ACHN (cell line): Measurements from ENCODE around the gene ZNF521.
"Not testable (repeated sequence)": the region's sequence is repeated elsewhere in the genome, so short reads cannot be mapped to it uniquely, and the experiment has no call there.

Experiments
- DNase-seq: peaks from one replicate; pipeline ENCODE4 v3.0.0-alpha.2; 2015
- in situ Hi-C: cut with HindIII; loops from 2 replicates; pipeline ENCODE4 v1.10.0; 2017; ENCODE audit warnings: low sequenced_read_pairs, low pct_ligation_motif_present, low pct_unique_long_range_greater_than_20kb

Gene ZNF521

DNA sequence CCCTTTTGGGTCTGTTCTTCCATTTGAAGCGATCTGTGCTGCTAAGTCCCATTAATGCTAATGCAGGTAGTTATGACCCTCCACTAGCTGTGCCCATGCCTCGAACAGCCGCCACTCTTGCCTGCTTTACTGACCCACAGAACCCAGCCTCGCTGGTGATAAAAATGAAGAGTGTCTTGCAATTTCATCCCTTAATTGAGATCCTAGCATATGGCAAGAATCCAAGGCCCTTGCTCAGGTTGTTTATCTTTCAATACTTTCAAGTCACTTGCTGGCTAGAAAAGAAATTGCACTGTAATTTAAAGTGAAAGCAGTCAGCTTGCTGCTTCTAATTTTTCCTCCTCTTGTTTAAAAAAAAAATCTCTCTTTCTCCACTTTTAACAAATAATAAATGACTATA is 73.6 kb downstream of the ZNF521 start:
- in situ Hi-C loops: no loop called here
- no peak for DNase-seq

DNA sequence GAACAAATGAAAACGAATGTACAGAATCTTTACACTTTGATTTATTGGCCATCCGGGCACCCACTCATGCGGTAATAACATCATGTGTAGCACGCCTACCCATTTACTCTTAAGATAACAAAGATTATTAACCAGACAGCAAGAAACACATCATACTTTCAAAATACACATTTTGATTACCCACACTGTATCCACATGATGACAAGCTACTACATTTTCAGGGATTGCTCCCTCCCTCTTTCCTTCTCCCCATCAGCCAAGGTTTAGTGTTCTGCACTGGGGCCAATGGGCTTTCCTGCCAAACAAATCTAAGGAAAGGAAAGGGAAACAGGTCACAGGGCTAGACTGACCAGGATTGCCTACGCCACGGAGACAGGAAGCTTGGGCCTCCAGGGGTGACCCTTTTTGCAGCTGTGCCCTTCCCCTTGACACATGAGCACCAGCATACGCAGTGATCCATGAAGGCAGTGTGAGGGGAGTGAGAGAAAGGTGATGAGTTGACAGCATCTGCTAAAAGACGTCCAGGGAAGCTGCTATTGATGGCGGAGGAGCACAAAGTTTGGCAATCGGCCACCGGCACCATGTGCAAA is 76.5 kb downstream of the ZNF521 start:
- in situ Hi-C loops: no loop called here
- DNase-seq: no peak

DNA sequence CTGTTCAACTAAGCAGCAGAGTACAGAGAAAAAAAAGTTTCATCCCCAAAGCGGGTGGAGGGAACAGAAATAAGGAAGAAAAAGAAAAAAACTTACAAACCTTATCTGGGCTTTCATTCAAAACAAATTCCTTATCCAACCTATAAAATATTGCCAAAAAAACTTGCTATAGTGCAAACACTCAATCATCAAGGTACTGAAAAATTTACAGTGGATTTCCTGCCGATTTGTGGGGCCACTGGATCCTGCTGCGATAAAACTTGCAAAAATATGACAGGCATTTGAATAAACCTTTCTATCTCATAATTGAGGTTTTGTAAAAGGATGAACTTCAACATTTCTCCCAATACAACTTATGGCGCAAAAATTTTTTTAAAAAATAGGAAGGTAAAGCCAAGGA is 77.0 kb downstream of the ZNF521 start:
- DNase-seq: no peak
- in situ Hi-C loops: no loop called here

DNA sequence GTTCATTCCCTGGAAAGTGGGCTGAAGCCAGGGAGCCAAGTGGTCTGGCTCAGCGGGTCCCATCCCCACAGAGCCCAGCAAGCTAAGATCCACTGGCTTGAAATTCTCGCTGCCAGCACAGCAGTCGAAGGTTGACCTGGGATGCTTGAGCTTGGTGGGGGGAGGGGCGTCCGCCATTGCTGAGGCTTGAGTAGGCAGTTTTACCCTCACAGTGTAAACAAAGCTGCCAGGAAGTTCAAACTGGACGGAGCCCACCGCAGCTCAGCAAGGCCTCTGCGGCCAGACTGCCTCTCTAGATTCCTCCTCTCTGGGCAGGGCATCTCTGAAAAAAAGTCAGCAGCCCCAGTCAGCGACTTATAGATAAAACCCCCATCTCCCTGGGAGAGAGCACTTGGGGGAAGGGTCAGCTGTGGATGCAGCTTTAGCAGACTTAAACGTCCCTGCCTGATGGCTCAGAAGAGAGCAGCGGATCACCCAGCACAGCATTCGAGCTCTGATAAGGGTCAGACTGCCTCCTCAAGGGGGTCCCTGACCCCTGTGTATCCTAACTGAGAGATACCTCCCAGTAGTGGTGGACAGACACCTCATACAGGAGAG is 84.9 kb downstream of the ZNF521 start:
- in situ Hi-C loops: not testable (repeated sequence)

DNA sequence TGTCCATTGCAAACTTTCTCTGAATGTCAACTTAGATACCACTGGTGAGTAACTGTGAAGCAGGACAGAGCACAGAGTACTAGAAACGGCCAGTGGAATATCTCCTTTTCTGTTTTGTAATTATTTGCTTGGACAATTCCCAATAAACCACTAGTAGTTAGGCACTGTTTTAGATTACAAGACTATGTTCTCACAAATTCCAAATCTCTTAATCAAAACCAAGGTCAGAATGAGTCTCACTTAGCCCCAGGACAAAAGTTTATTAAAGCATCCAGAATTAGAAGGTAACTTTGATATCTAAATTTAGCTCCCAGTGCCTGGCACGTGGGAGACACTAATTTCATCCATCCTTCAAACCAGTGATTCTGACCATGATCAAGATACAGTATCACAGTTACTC is 89.0 kb downstream of the ZNF521 start:
- in situ Hi-C loops: no loop called here
- DNase-seq: no peak

More for the DNA sequence above, 84.9 kb downstream of the ZNF521 start:
- not testable (repeated sequence) for DNase-seq

DNA sequence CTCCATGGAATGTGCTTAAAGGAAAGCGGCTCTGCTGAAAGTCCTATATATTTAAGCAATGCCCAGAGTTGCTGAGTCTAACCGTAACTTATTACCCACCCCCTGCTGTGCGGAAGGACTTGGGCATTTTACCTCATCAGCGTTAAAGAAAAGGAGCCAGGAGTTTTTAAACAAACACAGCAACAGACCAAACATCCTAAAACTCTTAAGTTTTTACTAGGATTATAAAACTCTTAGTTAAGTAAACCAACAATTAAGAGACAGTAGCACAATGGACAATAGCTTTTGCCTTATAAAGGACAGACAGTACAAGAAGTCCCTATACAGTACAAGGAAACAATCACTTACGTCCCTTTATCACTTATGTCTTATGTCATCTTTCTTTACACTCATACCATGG is 90.2 kb downstream of the ZNF521 start:
- DNase-seq: no peak
- in situ Hi-C loops: no loop called here

DNA sequence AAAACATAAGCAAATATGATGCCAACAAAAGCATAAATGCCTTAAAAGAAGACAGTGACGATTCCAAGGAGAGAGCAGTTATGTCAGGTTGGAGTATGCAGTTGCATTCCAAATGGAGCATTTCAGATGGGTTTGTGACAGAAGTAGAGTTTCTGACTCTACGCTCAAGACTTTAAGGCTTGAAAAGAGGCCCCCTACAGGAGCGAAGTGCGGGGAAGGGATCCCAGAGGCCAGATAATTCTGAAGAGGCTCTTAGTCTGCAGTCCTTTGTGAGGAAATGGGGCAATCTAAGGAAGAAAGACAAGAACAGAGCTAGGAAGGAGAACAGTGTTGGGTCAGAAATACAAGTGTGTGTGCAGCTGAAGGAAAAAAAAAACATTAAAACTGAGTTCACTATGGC is 95.5 kb downstream of the ZNF521 start:
- in situ Hi-C loops: no loop called here
- no peak for DNase-seq

DNA sequence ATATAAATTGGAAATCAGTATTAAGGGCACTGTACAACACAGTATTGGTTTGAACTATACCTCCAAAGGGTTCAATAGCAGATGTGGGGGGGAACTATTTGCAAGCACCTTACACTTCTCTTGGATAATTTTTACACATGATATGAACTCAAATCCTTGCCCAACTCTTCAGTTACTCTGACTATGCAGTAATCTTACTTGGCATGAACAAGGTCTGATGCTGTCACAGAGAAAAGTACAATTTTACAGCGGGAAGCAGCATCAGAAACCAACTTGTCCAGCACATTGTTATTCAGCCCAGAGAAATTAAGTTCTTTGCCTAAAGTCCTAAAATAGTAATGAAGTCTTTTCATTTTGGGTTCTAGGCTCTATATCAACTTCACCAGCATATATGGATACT is 98.2 kb downstream of the ZNF521 start:
- DNase-seq: no peak

DNA sequence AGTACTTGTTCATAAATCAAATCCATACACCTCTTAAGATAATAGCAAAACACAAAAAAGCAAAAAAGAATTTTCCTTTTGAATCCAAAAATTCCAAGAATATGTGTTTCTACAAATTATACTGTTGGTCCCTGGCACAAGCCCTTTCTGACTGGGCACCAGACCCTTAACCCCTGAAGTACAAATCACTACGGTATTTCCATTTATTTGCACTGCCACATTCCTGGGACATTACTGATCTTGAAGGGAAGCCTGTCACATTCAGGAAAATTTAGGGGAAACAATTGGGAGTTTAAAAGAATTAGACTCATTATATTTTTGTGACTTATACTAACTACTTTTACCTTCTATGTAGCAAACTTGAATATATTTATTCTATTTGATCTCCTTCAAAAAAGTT is 98.8 kb downstream of the ZNF521 start:
- no peak for DNase-seq
- in situ Hi-C loops: no loop called here

More for the DNA sequence above, 98.2 kb downstream of the ZNF521 start:
- in situ Hi-C loops: no loop called here

DNA sequence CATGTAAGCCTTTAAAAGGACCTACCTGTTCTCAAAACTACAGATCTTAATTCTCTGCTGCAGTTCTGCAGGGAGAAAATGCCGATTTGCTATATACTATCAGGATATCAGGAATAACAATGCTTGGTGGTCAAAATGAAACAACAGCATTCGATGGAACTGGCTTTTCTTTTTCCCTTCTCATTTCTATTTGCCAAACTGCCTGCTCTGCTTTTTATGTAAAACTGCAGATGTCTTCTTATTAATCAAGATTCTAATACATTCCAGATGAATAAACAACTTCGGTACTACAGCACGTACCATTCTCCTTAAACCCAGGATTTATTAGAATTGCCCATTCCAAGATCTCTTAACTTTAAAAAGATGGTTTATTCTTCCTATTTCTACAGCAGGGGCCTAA is 100.9 kb downstream of the ZNF521 start:
- no peak for DNase-seq
- in situ Hi-C loops: no loop called here

DNA sequence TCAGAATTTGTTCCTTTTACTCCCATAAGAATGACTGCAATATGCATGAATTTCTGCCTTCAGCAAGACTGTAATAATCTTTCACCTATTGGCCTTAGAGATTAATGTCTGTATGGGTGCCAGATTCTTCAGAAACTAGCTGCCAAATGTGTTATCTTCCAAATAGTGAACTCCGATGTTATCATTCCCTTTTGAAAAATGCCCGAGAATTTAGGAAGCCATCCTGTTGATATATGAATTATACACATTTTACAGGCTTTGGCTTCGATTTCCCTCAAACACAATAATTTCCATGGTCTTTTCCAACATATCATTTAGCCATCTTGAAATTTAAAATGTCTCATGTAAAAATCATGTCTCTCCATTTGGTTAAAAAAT is 101.5 kb downstream of the ZNF521 start:
- no peak for DNase-seq
- in situ Hi-C loops: no loop called here

DNA sequence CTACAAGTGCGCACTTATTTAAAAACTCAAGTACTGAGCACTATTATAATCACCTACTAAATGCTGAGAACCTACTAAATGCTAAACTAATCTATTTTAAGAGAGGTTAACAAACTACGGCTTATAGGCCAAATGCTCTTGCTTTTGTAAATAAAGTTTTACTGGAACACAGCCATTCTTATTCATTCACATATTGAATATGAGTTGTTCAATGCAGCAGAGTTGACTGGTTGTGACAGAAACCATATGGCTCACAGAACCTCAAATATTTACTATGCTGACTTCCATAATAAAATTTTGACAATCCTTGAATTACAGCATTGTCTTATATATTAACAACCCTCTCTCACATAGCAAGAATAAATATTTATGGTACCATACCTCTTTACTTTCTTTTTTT is 103.2 kb downstream of the ZNF521 start:
- DNase-seq: no peak
- in situ Hi-C loops: no loop called here

DNA sequence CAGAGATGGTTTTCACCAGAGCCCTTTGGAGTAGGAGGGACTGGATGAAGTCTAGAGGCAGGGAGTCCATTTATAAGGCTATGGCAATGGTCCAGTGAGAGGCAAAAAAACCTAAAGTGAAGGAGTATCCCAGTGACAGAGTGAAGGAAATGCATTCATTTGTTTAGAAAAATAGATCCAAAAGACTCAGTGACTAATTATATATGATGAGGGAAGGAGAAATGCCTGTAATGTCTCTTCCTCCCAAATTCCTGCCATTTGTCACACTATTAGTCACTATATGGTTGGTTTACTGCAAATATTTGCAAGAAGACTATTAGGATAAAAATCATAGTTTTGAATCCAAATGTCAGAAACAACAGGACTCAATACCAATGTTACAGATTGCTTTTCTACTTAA is 104.2 kb downstream of the ZNF521 start:
- in situ Hi-C loops: no loop called here

DNA sequence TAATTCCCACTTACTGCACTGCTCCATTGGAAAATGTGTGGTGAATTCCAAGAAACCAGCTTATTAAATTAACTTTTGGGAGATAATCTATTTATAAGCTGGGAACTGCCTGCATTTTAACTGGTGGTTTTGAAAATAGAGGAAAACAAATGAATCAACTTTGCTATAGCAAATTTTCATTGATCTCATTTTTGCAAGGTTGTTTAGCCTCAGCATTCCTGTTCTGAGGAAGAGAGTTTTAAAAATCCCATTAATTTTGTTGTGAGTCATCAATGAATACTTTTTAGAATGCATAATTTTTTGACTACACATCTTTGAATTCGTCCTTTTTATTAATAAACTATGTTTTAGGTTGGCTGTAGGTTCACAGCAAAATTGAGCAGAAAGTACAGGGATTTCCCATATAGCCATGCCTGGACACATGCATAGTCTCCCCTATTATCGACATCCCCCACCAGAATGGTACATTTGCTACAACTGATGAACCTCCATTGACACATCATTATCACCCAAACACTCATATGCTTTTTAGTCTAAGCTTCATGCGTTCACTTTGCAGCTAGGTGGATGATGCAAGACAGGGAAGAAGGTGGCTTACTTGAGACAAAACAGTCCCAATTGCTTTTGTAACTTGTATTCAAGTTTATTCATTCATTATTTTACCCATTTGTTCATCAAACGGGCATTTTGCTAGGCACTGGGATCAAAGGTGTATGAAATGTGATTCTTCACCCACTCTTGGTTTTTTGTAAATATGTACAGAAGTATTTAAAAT is 106.9 kb downstream of the ZNF521 start:
- in situ Hi-C loops: no loop called here
- no peak for DNase-seq

More for the DNA sequence above, 104.2 kb downstream of the ZNF521 start:
- DNase-seq: no peak

DNA sequence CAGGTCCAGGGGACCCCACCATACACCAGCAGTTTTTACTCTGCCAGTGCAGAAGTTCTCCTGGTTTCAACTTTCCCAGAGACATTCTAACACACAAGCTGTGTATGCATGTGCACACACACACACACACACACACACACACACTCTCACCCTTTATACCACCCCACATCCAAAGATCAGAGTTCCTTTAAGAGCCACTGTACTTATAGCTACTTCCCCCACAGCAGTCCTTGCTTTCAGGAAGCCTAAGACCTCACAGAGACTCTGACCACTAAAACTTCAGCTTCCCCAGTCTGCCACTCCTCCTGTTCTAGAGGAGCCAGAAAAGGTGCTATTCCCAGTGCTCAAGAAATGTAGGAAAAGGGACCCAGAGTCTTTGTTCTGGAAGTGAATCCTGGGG is 107.8 kb downstream of the ZNF521 start:
- in situ Hi-C loops: no loop called here
- no peak for DNase-seq

DNA sequence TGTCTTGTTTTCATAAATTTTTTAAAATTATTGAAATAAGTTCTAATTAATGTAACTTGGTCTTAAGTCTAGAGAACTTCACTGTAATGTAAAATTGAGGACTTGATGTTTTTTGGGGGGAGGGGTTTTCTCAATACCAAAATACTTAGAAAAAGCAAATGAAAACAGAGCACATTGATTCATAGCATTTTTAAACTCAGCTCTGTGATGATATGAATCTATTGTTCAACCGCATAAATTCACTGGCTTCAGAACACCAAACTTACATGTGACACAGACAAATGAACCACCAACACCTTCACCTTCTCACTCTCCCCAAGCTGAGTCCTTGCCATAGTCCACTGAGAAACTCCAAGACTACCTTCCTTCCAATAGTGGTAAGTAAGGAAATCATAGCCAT is 108.2 kb downstream of the ZNF521 start:
- DNase-seq: no peak
- in situ Hi-C loops: no loop called here

DNA sequence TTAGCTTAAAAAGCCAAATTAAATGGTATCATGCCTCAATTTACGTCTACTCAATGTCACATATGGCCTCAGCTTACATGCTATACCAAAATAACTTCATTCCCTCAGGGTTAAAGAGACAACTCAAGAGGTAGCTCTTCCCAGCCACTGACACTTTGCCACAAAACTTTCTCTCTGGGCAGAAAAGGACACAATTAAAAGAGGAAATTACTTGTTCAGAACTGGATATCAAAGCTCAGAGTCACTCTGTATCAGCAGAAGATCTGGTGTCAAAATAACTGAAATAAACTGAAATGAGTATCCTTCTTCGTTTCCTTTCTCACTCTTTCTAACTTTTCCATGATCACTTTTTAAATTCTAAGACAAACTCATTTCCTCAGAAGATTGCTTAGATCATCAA is 108.7 kb downstream of the ZNF521 start:
- in situ Hi-C loops: no loop called here

DNA sequence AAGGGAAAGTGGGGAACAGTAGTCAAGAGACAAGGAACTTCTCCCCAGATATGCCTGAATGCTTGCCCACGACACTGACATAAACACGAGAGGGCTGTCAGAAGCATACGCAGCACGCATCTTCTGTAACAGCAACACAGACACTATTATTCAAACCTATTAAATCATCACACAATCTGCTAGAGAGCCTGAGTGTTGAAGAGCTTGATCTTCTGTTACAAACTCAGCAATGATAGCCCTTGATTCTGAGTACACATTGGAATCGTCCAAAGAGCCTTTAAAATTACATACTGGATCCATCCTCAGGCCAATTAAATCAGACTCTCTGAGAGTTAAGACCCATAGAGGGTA is 111.6 kb downstream of the ZNF521 start:
- in situ Hi-C loops: no loop called here

More for the DNA sequence above, 108.7 kb downstream of the ZNF521 start:
- no peak for DNase-seq

DNA sequence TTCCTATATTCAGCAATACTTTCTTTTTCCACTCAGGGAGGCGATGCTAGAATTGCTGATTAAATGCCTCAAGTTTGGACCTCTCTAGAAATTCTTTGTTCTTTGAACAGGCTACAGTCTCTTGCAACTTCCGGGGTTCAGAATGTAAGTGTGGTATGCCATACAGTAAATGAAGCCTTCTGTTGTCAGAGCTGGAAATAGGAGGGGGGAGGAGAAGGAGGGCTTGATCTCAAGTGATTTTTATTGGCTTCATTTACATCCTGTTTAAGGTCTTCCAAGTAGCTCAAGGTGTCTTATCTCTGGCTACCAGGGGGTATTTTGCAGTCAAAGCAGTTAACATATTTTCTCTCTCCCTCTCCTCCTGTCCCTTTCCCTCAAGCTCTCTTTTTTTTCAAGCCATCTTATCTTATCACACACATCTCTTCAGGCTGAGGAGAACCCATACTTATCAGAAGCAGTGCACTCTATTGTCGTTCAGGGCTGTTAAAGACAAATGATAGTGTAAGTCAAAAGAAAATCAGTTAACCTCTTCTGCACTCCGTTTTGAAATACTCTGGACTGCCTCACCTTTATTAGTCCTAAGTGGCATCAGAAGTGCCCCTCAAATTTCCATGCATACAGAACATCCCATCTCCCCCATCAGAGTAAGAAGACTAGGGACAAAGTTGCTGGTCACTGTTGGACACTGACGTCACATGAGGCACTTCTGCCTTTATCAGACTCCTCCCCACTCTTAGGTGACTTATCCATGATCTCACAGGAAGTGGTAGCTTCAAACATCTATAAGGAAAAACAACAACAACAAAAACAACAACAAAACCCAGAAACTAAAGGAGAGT is 112.2 kb downstream of the ZNF521 start:
- in situ Hi-C loops: no loop called here
- no peak for DNase-seq

More for the DNA sequence above, 111.6 kb downstream of the ZNF521 start:
- no peak for DNase-seq
